ENCODE data around the gene COL8A2. TPM values are rescaled to one million over a fixed set of nuclear protein-coding genes. Genes with fewer than 3 reads are reported as not detected.

COL8A2 gene
- total RNA-seq, 1 experiment from 2014 or later: 0.24 TPM

GRCh38 chr1:36080801-36081200 lies 44.2 kb downstream of the COL8A2 start:
- no peak for DNase-seq (ENCODE audit: low spot score)
- ChIA-PET CTCF (no interaction called here), POLR2A (ENCODE audit: low non-redundant PET) (no interaction called here)
- intact Hi-C loops (cut with micrococcal nuclease; ENCODE audit: unreplicated experiment): no loop called here
- H3K36me3 ChIP-seq (ENCODE audit: insufficient read depth, low read length, poor library complexity, severe bottlenecking): no peaks in the 10 kb centered on the region
- no peaks in the 10 kb centered on the region for H3K27me3 ChIP-seq (replicated peaks; ENCODE audit: insufficient read depth, low read depth, low read length, poor library complexity)
- H3K4me1 ChIP-seq (ENCODE audit: insufficient read depth, low read length, poor library complexity, severe bottlenecking): no peaks in the 10 kb centered on the region
- no TSS peak for BruUV-seq (replicated peaks)
- no peak overlapping the region for H3K4me3 ChIP-seq (ENCODE audit: low read depth, low read length, poor library complexity, severe bottlenecking)
- TF ChIP-seq, protein P1, sequence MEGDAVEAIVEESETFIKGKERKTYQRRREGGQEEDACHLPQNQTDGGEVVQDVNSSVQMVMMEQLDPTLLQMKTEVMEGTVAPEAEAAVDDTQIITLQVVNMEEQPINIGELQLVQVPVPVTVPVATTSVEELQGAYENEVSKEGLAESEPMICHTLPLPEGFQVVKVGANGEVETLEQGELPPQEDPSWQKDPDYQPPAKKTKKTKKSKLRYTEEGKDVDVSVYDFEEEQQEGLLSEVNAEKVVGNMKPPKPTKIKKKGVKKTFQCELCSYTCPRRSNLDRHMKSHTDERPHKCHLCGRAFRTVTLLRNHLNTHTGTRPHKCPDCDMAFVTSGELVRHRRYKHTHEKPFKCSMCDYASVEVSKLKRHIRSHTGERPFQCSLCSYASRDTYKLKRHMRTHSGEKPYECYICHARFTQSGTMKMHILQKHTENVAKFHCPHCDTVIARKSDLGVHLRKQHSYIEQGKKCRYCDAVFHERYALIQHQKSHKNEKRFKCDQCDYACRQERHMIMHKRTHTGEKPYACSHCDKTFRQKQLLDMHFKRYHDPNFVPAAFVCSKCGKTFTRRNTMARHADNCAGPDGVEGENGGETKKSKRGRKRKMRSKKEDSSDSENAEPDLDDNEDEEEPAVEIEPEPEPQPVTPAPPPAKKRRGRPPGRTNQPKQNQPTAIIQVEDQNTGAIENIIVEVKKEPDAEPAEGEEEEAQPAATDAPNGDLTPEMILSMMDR (conservative IDR thresholded peaks at IDR 0.05; ENCODE audit: low read depth, low read length): no peak
- no peak for TF ChIP-seq EZH2 (IDR thresholded peaks at IDR 0.05; ENCODE audit: borderline replicate concordance, low read depth, low read length, poor library complexity, severe bottlenecking)
- H3K27ac ChIP-seq (ENCODE audit: low read depth, low read length, poor library complexity, severe bottlenecking): no peak overlapping the region
- no peaks in the 10 kb centered on the region for H3K9me3 ChIP-seq (ENCODE audit: low read depth, low read length, poor library complexity, severe bottlenecking)

DNA sequence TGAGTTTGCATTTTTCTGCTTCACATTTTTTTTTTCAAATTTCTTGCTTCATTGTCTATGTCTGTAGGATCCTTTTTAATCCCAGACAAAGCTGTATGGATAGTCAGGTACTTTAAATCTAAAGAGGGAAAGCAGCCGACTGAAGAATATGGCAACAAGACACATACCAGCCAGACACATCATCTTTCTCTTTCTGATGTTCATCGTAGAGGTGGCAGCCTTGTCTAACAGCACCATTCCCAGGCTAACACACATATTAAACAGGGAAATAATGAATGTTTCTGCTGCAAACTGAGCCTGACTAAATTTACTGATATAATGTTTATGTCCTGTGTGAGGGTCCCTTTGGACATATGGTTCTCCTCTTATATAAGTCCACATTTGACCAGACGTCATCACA lies 44.8 kb downstream of the COL8A2 start:
- TF ChIP-seq EZH2 (IDR thresholded peaks at IDR 0.05; ENCODE audit: borderline replicate concordance, low read depth, low read length, poor library complexity, severe bottlenecking): no peak
- TF ChIP-seq, protein P1 (conservative IDR thresholded peaks at IDR 0.05; ENCODE audit: low read depth, low read length): no peak
- H3K4me1 ChIP-seq (ENCODE audit: insufficient read depth, low read length, poor library complexity, severe bottlenecking): no peaks in the 10 kb centered on the region
- ChIA-PET POLR2A (ENCODE audit: low non-redundant PET) (no interaction called here), CTCF (no interaction called here)
- H3K27ac ChIP-seq (ENCODE audit: low read depth, low read length, poor library complexity, severe bottlenecking): no peak overlapping the region
- H3K9me3 ChIP-seq (ENCODE audit: low read depth, low read length, poor library complexity, severe bottlenecking): no peaks in the 10 kb centered on the region
- no peak for DNase-seq (ENCODE audit: low spot score)
- intact Hi-C loops (cut with micrococcal nuclease; ENCODE audit: unreplicated experiment): no loop called here
- H3K36me3 ChIP-seq (ENCODE audit: insufficient read depth, low read length, poor library complexity, severe bottlenecking): no peaks in the 10 kb centered on the region
- no TSS peak for BruUV-seq (replicated peaks)
- H3K27me3 ChIP-seq (replicated peaks; ENCODE audit: insufficient read depth, low read depth, low read length, poor library complexity): no peaks in the 10 kb centered on the region
- no peak overlapping the region for H3K4me3 ChIP-seq (ENCODE audit: low read depth, low read length, poor library complexity, severe bottlenecking)

DNA sequence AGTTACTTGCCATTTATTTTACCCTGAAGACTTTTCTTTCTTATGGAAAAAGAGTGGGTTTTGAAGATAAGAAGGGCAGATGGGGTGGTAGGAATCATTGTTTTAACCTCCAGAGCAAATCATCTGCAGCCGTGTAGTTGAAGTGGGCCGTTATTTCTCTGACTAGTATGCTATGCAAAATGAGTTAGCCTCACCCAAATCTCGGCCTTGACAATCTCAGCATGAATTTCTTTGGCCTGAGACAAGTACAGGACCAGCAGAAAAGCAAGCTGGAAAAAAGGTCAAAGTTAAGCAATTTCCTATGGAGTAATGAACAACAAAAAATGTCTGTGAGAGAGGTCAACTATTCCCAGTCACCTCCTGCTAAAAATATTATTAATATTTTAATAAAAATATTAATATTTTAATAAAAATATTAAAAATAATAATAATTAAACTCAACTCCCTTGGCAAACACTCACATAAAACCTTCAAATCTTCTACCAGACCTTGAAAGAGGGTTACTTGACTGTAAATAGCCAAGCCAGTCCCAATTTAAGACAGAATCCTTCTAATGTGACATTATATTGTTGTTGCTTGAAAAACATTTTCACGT lies 47.9 kb downstream of the COL8A2 start:
- no peaks in the 10 kb centered on the region for H3K9me3 ChIP-seq (ENCODE audit: low read depth, low read length, poor library complexity, severe bottlenecking)
- no TSS peak for BruUV-seq (replicated peaks)
- no peaks in the 10 kb centered on the region for H3K27me3 ChIP-seq (replicated peaks; ENCODE audit: insufficient read depth, low read depth, low read length, poor library complexity)
- no peak for TF ChIP-seq EZH2 (IDR thresholded peaks at IDR 0.05; ENCODE audit: borderline replicate concordance, low read depth, low read length, poor library complexity, severe bottlenecking)
- TF ChIP-seq, protein P1 (conservative IDR thresholded peaks at IDR 0.05; ENCODE audit: low read depth, low read length): no peak
- CTCF ChIA-PET: no interaction called here
- H3K36me3 ChIP-seq (ENCODE audit: insufficient read depth, low read length, poor library complexity, severe bottlenecking): no peaks in the 10 kb centered on the region
- H3K4me3 ChIP-seq (ENCODE audit: low read depth, low read length, poor library complexity, severe bottlenecking): no peak overlapping the region
- POLR2A ChIA-PET (ENCODE audit: low non-redundant PET): interaction anchor here (0.7 kb wide), 1 partner anchor 83 kb away, joined by 4 read pairs; no protein-coding TSS in a partner anchor
- H3K4me1 ChIP-seq (ENCODE audit: insufficient read depth, low read length, poor library complexity, severe bottlenecking): no peaks in the 10 kb centered on the region
- no peak for DNase-seq (ENCODE audit: low spot score)
- intact Hi-C loops (cut with micrococcal nuclease; ENCODE audit: unreplicated experiment): no loop called here
- no peak overlapping the region for H3K27ac ChIP-seq (ENCODE audit: low read depth, low read length, poor library complexity, severe bottlenecking)

Measured in A673 (cell line).